Memory B cell (primary cell): ENCODE results near the gene ENTPD8.

ENCODE experiments used
- ATAC-seq: fragments of 150-1000 bp; cut with Tn5 transposase; 2 replicates; pipeline ENCODE4 v1.10.0; 2021; ENCODE audit warnings: low read depth, mild to moderate bottlenecking, moderate library complexity
- DNase-seq, 2 donors: peaks; one replicate each; pipeline ENCODE4 v3.0.0; 2022; ENCODE audit warnings: low spot score in 2 of 2
- H3K27ac Mint-ChIP-seq: one replicate; pipeline ENCODE4 v1.8.0; 2022; ENCODE audit warnings: mild to moderate bottlenecking, moderate library complexity, mixed read lengths
- H3K27me3 Mint-ChIP-seq: one replicate; pipeline ENCODE4 v1.8.0; 2022; ENCODE audit warnings: mixed read lengths
- H3K36me3 Mint-ChIP-seq: one replicate; pipeline ENCODE4 v1.8.0; 2022; ENCODE audit warnings: mild to moderate bottlenecking, mixed read lengths
- H3K4me1 Mint-ChIP-seq: one replicate; pipeline ENCODE4 v1.8.0; 2022; ENCODE audit warnings: mixed read lengths
- H3K4me3 Mint-ChIP-seq: one replicate; pipeline ENCODE4 v1.8.0; 2022; ENCODE audit warnings: mild to moderate bottlenecking, moderate library complexity, mixed read lengths
- H3K9me3 Mint-ChIP-seq: one replicate; pipeline ENCODE4 v1.8.0; 2022; ENCODE audit warnings: mixed read lengths

The ENTPD8 gene

GRCh38 chr9:137402746-137403145, 38.4 kb downstream of the ENTPD8 start:
- no peak for DNase-seq
- Mint-ChIP-seq H3K36me3 (peaks cover 10% of the 10 kb centered on the region), H3K27ac (peak overlapping the region; percentile 18), H3K4me3 (no peak overlapping the region), H3K27me3 (no peaks in the 10 kb centered on the region), H3K9me3 (peaks cover 4% of the 10 kb centered on the region), H3K4me1 (peaks cover 15% of the 10 kb centered on the region)
- no peak for ATAC-seq

DNA sequence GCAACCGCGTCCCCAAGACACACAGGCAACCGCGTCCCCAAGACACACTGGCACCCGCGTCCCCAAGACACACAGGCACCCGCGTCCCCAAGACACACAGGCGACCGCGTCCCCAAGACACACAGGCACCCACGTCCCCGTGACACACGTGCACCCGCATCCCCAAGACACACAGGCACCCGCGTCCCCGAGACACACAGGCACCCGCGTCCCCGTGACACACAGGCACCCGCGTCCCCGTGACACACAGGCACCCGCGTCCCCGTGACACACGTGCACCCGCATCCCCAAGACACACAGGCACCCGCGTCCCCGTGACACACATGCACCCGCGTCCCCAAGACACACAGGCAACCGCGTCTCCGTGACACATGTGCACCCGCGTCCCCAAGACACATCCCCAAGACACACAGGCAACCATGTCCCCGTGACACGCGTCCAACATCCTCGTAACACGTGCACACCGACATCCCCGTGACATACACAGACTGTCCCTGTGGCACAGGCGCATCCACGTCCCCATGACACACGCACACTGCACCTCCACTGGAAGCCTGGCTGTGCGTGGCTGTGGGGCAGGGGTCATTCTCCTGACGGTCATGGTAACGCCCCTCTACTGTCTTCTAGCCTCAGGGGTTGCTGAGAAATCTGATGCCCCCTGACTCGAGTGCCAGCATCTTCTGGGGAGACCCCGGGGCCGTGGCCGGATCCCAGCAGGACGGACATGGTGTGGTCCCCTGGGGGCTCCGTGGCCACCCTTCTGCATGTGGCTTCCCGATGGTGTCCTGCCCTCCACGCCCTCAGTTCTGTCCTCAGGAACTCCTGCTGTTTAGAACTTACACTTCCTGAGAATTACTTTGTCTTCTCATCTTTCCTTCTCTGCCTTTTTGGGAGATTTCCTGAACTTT, 42.3 kb downstream of the ENTPD8 start:
- H3K27ac Mint-ChIP-seq, result no peak overlapping the region
- H3K9me3 Mint-ChIP-seq, result peaks cover 6% of the 10 kb centered on the region
- H3K27me3 Mint-ChIP-seq, result no peaks in the 10 kb centered on the region
- no peak for DNase-seq
- H3K4me3 Mint-ChIP-seq, result no peak overlapping the region
- peaks cover 15% of the 10 kb centered on the region for H3K4me1 Mint-ChIP-seq
- peaks cover 15% of the 10 kb centered on the region for H3K36me3 Mint-ChIP-seq
- ATAC-seq, result no peak

DNA sequence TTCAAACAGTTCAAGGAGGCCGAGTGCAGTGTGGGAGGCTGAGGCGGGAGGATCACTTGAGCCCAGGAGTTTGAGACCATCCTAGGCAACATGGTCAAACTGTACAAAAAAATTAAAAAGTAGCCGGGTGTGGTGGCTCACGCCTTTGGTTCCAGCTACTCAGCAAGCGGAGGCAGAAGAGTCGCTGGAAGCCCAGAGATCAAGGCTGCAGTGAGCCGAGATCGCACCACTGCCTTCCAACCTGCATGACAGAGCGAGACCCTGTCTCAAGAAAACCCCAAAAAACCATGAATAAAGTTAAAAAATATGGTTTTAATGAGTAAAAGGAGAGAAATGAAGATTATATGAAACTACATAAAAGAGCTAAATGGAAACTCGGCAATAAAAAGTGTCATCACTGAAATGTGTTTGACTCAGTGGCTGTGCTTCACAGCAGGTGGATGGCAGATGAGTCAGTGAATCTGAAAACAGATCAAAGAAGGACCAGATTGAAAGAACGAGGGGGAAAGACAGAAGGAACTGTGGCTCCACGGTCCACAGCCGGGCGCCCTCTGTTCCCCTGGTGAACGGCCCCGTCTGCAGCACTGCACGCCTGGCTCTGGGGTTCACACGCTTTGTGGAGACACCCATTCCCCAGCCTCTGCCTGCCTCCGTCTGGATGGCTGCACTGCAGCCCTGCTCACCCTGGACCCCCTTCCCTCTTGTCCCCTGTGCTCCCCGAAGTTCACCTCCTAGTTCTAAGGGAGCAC, 43.3 kb downstream of the ENTPD8 start:
- DNase-seq, result no peak
- Mint-ChIP-seq H3K27ac (no peak overlapping the region), H3K27me3 (no peaks in the 10 kb centered on the region), H3K4me1 (peaks cover 15% of the 10 kb centered on the region), H3K4me3 (no peak overlapping the region), H3K36me3 (peaks cover 15% of the 10 kb centered on the region), H3K9me3 (peaks cover 6% of the 10 kb centered on the region)
- no peak for ATAC-seq

DNA sequence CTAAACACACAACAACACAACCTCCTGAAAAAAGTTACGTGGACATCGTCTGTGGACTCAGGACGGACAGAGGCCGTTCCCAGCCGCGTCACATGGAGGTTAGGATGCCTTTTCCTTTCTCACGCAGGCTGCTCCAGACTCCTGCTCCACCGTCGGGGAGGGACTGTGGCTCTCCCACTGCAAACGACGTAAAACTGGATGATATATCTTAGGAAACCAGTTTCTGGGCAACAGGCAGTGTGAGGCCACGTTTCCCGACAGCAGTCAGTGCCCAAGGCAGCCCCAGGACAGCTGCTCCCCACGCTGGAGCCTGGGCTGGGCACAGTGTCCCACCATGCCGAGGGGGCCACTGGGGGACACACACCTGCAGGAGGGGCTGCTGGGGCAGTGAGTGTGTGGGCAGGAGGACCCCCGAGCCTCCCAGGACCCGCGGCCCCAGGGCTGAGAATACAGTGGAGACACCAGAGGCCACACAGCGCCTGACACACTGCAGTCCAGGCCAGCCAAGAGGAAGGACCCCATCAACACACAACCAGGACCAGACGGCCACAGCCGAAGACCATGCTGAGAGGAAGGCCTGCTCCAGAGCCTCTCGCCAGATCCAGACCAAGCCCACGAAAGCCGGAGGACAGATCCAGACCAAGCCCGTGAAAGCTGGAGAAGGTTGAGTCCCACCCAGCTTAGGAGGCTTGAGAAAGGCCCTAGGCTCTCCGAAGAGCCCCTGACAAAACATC, 44.4 kb downstream of the ENTPD8 start:
- ATAC-seq (no peak), DNase-seq (no peak)
- peaks cover 10% of the 10 kb centered on the region for H3K36me3 Mint-ChIP-seq
- no peaks in the 10 kb centered on the region for H3K27me3 Mint-ChIP-seq
- H3K4me3 Mint-ChIP-seq, result no peak overlapping the region
- H3K27ac Mint-ChIP-seq, result no peak overlapping the region
- peaks cover 2% of the 10 kb centered on the region for H3K9me3 Mint-ChIP-seq
- peaks cover 10% of the 10 kb centered on the region for H3K4me1 Mint-ChIP-seq

GRCh38 chr9:137396227-137396626, 44.9 kb downstream of the ENTPD8 start:
- H3K9me3 Mint-ChIP-seq, result peaks cover 2% of the 10 kb centered on the region
- H3K36me3 Mint-ChIP-seq, result peaks cover 10% of the 10 kb centered on the region
- H3K4me1 Mint-ChIP-seq, result peaks cover 10% of the 10 kb centered on the region
- H3K27me3 Mint-ChIP-seq, result no peaks in the 10 kb centered on the region
- H3K27ac Mint-ChIP-seq, result no peak overlapping the region
- ATAC-seq, result no peak
- H3K4me3 Mint-ChIP-seq, result no peak overlapping the region
- no peak for DNase-seq

GRCh38 chr9:137395666-137396010, 45.5 kb downstream of the ENTPD8 start:
- Mint-ChIP-seq H3K27ac (no peak overlapping the region), H3K4me3 (no peak overlapping the region), H3K36me3 (peaks cover 10% of the 10 kb centered on the region), H3K27me3 (no peaks in the 10 kb centered on the region), H3K4me1 (peaks cover 10% of the 10 kb centered on the region), H3K9me3 (peaks cover 2% of the 10 kb centered on the region)
- no peak for DNase-seq
- no peak for ATAC-seq

GRCh38 chr9:137394866-137395665, 46.1 kb downstream of the ENTPD8 start:
- Mint-ChIP-seq H3K4me3 (no peak overlapping the region), H3K4me1 (peaks cover 6% of the 10 kb centered on the region), H3K27ac (no peak overlapping the region), H3K9me3 (peaks cover 2% of the 10 kb centered on the region), H3K36me3 (peaks cover 9% of the 10 kb centered on the region), H3K27me3 (no peaks in the 10 kb centered on the region)
- DNase-seq (no peak), ATAC-seq (no peak)

DNA sequence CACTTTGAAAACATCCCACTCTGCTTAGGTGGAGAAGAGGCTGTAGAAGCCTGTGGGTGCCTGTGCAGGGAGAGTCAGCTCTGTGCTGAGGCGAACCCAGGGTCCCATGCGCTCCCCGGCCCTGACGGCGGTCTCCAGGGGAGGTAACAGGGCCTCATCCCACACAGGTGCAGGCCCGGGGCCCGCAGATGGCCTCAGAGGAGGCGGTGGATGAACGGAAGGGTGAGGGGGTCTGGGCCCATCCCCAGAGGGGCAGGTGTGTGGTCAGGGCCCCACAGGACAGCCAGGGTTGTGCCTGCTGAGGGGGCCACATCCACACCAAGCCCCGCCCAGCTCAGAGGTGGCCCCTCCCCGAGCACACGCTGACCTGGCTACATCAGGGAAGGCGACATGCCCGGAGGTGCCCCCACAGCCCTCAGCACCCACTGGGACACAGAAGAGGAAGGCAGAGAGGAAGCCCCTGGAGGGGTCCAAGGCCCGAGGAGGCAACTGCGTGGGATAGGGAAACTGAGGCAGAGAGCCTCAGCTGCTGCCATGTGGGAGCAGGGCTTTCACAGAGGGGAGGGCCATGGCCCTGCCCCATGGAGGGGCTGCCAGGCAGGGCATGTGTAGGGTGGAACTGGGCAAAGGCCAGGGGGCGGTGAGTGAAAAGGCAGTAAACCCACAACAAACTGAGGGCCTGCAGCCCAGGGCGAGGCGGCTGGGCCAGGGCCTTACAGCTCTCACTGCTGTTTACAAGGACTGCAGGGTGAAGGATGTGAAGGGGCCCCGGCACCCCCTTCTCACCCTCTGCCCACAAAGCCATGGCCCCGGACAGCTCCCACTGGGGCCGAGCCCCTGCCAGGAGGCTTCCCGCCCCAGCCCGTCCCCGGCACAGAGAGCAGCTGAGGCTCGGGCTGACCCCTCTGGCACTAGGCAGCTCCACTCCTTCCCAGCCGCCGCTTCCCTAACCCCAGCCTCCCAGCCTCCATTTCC, 47.7 kb downstream of the ENTPD8 start:
- DNase-seq, result no peak
- ATAC-seq, result no peak
- Mint-ChIP-seq H3K27ac (no peak overlapping the region), H3K4me1 (no peaks in the 10 kb centered on the region), H3K4me3 (no peak overlapping the region), H3K9me3 (peaks cover 2% of the 10 kb centered on the region), H3K27me3 (no peaks in the 10 kb centered on the region), H3K36me3 (peaks cover 8% of the 10 kb centered on the region)

GRCh38 chr9:137392232-137393007, 48.7 kb downstream of the ENTPD8 start:
- H3K4me3 Mint-ChIP-seq, result no peak overlapping the region
- H3K9me3 Mint-ChIP-seq, result peaks cover 2% of the 10 kb centered on the region

DNA sequence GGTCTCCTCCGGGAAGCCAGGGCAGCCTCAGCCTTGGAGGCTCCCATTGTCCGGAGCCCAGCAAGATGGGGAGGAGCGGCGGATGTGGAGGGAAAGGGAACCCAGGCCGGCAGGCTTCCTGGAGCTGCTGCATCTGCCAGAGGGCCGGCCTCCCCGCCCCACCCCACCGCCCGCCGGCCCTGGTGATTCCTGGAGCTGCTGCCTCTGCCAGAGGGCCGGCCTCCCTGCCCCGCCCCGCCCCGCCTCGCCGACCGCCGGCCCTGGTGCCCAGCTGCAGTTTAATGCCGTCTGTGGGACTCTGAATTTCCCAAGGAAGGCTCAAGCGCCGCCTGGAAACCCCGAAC, 49.8 kb downstream of the ENTPD8 start:
- DNase-seq, result no peak
- no peak for ATAC-seq
- H3K27me3 Mint-ChIP-seq, result no peaks in the 10 kb centered on the region
- H3K4me1 Mint-ChIP-seq, result no peaks in the 10 kb centered on the region
- H3K36me3 Mint-ChIP-seq, result peaks cover 3% of the 10 kb centered on the region
- no peaks in the 10 kb centered on the region for H3K9me3 Mint-ChIP-seq
- H3K27ac Mint-ChIP-seq, result no peak overlapping the region
- no peak overlapping the region for H3K4me3 Mint-ChIP-seq

More at GRCh38 chr9:137392232-137393007, 48.7 kb downstream of the ENTPD8 start:
- H3K36me3 Mint-ChIP-seq, result peaks cover 6% of the 10 kb centered on the region
- ATAC-seq, result no peak
- no peak for DNase-seq
- no peaks in the 10 kb centered on the region for H3K4me1 Mint-ChIP-seq
- no peaks in the 10 kb centered on the region for H3K27me3 Mint-ChIP-seq
- no peak overlapping the region for H3K27ac Mint-ChIP-seq

DNA sequence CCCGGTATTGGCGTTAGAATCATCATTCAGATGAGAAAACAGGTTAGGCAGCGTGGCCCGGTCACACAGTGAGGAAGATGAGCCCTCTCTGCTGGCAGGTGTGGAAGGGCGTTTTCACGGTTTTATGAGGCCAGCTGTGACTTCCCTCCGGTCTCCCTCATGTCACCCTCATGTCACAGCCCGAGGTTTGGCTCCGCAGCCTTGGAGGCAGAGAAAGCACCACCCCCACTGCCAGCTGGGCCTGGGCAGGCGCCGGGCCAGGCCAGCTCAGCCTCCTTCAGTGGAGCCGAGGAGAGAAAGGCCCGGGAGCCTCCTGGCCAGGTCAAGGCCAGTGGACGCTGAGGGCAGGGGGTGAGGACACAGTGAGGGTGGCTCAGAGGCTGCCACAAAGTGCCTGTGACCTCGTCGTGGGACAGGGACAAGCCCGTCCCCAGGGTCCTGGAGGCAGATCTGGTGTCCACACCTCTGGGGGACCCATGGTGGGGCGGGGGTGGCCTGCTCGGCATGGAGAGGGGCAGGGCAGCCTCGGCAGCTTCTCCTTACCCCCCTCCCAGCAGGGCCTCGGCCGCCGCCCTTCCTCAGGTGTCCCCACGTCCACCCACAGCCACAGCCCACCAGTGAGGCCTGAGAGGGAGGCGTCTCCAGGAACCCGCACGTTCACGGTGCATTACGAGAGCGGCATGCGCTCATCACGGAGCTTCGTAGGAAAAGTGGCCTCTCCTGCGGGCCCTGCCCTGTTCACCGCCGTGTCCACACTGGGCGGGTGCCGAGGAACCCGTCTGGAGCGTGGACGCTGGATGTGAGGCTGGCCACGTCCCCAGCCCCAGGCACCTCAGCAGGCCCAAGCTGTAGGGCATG, 50.4 kb downstream of the ENTPD8 start:
- no peaks in the 10 kb centered on the region for H3K4me1 Mint-ChIP-seq
- H3K27ac Mint-ChIP-seq, result no peak overlapping the region
- no peaks in the 10 kb centered on the region for H3K27me3 Mint-ChIP-seq
- H3K9me3 Mint-ChIP-seq, result no peaks in the 10 kb centered on the region
- peaks cover 3% of the 10 kb centered on the region for H3K36me3 Mint-ChIP-seq
- DNase-seq, result no peak
- peak; percentile 39 for ATAC-seq
- H3K4me3 Mint-ChIP-seq, result no peak overlapping the region

- Mint-ChIP-seq H3K9me3 (no peaks in the 10 kb centered on the region), H3K4me3 (no peak overlapping the region), H3K27ac (no peak overlapping the region), H3K36me3 (peaks cover 3% of the 10 kb centered on the region), H3K27me3 (no peaks in the 10 kb centered on the region), H3K4me1 (no peaks in the 10 kb centered on the region)
- ATAC-seq (no peak), DNase-seq (no peak)
Measured at GRCh38 chr9:137389428-137389746, 51.8 kb downstream of the ENTPD8 start.
